WTC11 (cell line): ENCODE data around the gene GRIN2A. TPM values are rescaled to one million over a fixed set of nuclear protein-coding genes. Genes with fewer than 3 reads are reported as not detected.

Source experiments
- ATAC-seq: fragments of 200-7000 bp; cut with Tn5 transposase; 2 replicates; pipeline ENCODE4 v1.10.0; 2021; ENCODE audit warnings: mild to moderate bottlenecking, moderate library complexity
- CTCF ChIA-PET: fragments of 300-600 bp; sonication (Branson Sonifier 250); formaldehyde crosslinking; loops from one replicate; lab custom pipeline; 2021; ENCODE audit warnings: antibody characterized with exemption; lab: Charles Lee
- POLR2A ChIA-PET: fragments of 350-600 bp; sonication (Branson Sonifier 250); formaldehyde crosslinking; loops from one replicate; lab custom pipeline; 2021; ENCODE audit warnings: antibody characterized with exemption; lab: Charles Lee
- DNase-seq: peaks from one replicate; pipeline ENCODE4 v3.0.0; 2021; ENCODE audit warnings: low spot score
- H3K27ac Mint-ChIP-seq: 2 replicates; pipeline ENCODE4 v1.8.0; 2021; ENCODE audit warnings: mixed read lengths
- H3K27me3 Mint-ChIP-seq: 2 replicates; pipeline ENCODE4 v1.8.0; 2021; ENCODE audit warnings: low read depth, mild to moderate bottlenecking, moderate library complexity, mixed read lengths
- H3K36me3 Mint-ChIP-seq: 2 replicates; pipeline ENCODE4 v1.8.0; 2021; ENCODE audit warnings: mixed read lengths
- H3K4me1 Mint-ChIP-seq: 2 replicates; pipeline ENCODE4 v1.8.0; 2022; ENCODE audit warnings: mixed read lengths
- H3K4me3 Mint-ChIP-seq: 2 replicates; pipeline ENCODE4 v1.8.0; 2021; ENCODE audit warnings: mild to moderate bottlenecking, moderate library complexity, mixed read lengths
- H3K9me3 Mint-ChIP-seq: 2 replicates; pipeline ENCODE4 v1.8.0; 2021; ENCODE audit warnings: mixed read lengths
- CBFB ChIP-seq: sonication (generic); formaldehyde crosslinking; IDR thresholded peaks from 2 replicates; pipeline ENCODE4 v1.8.1; 2022; ENCODE audit warnings: mild to moderate bottlenecking, low read depth, missing genetic modification reagents
- CREM ChIP-seq: sonication (generic); formaldehyde crosslinking; IDR thresholded peaks from 2 replicates; pipeline ENCODE4 v1.8.1; 2022; ENCODE audit warnings: mild to moderate bottlenecking, missing genetic modification reagents, moderate library complexity
- CTCF ChIP-seq: fragments of 200-600 bp; IDR thresholded peaks from 2 replicates; pipeline ENCODE4 v1.8.0; 2022; ENCODE audit warnings: antibody characterized with exemption
- E2F1 ChIP-seq: sonication (generic); formaldehyde crosslinking; IDR thresholded peaks from 2 replicates; pipeline ENCODE4 v1.8.0; 2022; ENCODE audit warnings: mild to moderate bottlenecking, missing genetic modification reagents
- E2F5 ChIP-seq: sonication (generic); formaldehyde crosslinking; IDR thresholded peaks from 2 replicates; pipeline ENCODE4 v1.8.1; 2022; ENCODE audit warnings: mild to moderate bottlenecking, moderate library complexity, missing genetic modification reagents
- ELF4 ChIP-seq: sonication (generic); formaldehyde crosslinking; IDR thresholded peaks from 2 replicates; pipeline ENCODE4 v1.8.1; 2022; ENCODE audit warnings: low read depth, mild to moderate bottlenecking, moderate library complexity, missing genetic modification reagents
- GTF2I ChIP-seq: fragments of 250-450 bp; sonication (Bioruptor Pico); conservative IDR thresholded peaks from 2 replicates; pipeline ENCODE4 v1.4.0; 2021; ENCODE audit warnings: mild to moderate bottlenecking
- MLX ChIP-seq: sonication (generic); formaldehyde crosslinking; IDR thresholded peaks from 2 replicates; pipeline ENCODE4 v1.8.1; 2023; ENCODE audit warnings: mild to moderate bottlenecking, missing genetic modification reagents, moderate library complexity
- NR1H2 ChIP-seq: sonication (generic); formaldehyde crosslinking; IDR thresholded peaks from 2 replicates; pipeline ENCODE4 v1.9.0; 2021; ENCODE audit warnings: mild to moderate bottlenecking, moderate library complexity, missing genetic modification reagents
- NR2C2 ChIP-seq: sonication (generic); formaldehyde crosslinking; IDR thresholded peaks from 2 replicates; pipeline ENCODE4 v1.8.0; 2022; ENCODE audit warnings: mild to moderate bottlenecking, missing genetic modification reagents
- OVOL2 ChIP-seq: fragments of 250-450 bp; sonication (Bioruptor Pico); IDR thresholded peaks from 2 replicates; pipeline ENCODE4 v1.9.0; 2021; ENCODE audit warnings: mild to moderate bottlenecking, borderline replicate concordance
- PRDM15 ChIP-seq: sonication (generic); formaldehyde crosslinking; IDR thresholded peaks from 2 replicates; pipeline ENCODE4 v1.8.0; 2022; ENCODE audit warnings: missing genetic modification reagents
- SMAD4 ChIP-seq: sonication (generic); formaldehyde crosslinking; IDR thresholded peaks from 2 replicates; pipeline ENCODE4 v1.8.0; 2022; ENCODE audit warnings: mild to moderate bottlenecking, missing genetic modification reagents
- TP53 ChIP-seq: sonication (generic); formaldehyde crosslinking; IDR thresholded peaks from 2 replicates; pipeline ENCODE4 v1.8.1; 2023; ENCODE audit warnings: mild to moderate bottlenecking, missing genetic modification reagents
- USF2 ChIP-seq: sonication (generic); formaldehyde crosslinking; IDR thresholded peaks from 2 replicates; pipeline ENCODE4 v1.8.1; 2023; ENCODE audit warnings: mild to moderate bottlenecking, missing genetic modification reagents, moderate library complexity
- total RNA-seq: library from RNA; stranded (reverse); gene quantifications from 3 replicates; pipeline ENCODE4 v1.2.3, GENCODE V29; 2021

The GRIN2A gene
- total RNA-seq, 1 experiment from 2014 or later: 3.5 TPM

- TF ChIP-seq CTCF (no peak), USF2 (CRISPR knock-in tag) (peak; percentile 57), GTF2I (no peak), PRDM15 (CRISPR knock-in tag) (no peak), SMAD4 (CRISPR knock-in tag) (no peak), NR2C2 (CRISPR knock-in tag) (no peak), MLX (no peak)
These were observed 172.5 kb downstream of the GRIN2A start (continued) for GRCh38 chr16:10009684-10010083.

- no peak overlapping the region for H3K4me3 Mint-ChIP-seq
- ATAC-seq: no peak
- no peak overlapping the region for H3K27ac Mint-ChIP-seq
- TF ChIP-seq E2F1 (CRISPR knock-in tag): no peak
- TF ChIP-seq CREM (CRISPR knock-in tag): no peak
- TF ChIP-seq NR1H2 (CRISPR knock-in tag): no peak
- TF ChIP-seq TP53 (CRISPR knock-in tag): no peak
- TF ChIP-seq SMAD4 (CRISPR knock-in tag): no peak
- no peak for TF ChIP-seq ELF4 (CRISPR knock-in tag)
- no peak for TF ChIP-seq OVOL2 (CRISPR knock-in tag)
- TF ChIP-seq CBFB (CRISPR knock-in tag): no peak
- no peak for TF ChIP-seq E2F5 (CRISPR knock-in tag)
- TF ChIP-seq, all 79 proteins: peak for 0
- peaks cover 35% of the 10 kb centered on the region for H3K9me3 Mint-ChIP-seq
- CTCF ChIA-PET: no interaction called here
- peaks cover 2% of the 10 kb centered on the region; the same call in 1 of the 2 replicates for H3K36me3 Mint-ChIP-seq
- peaks cover 10% of the 10 kb centered on the region for H3K4me1 Mint-ChIP-seq
- no peak for DNase-seq
- peaks cover 4% of the 10 kb centered on the region; the same call in 1 of the 2 replicates for H3K27me3 Mint-ChIP-seq
- POLR2A ChIA-PET: no interaction called here
These were observed 178.7 kb downstream of the GRIN2A start for GRCh38 chr16:10003486-10003885.
